ENCODE results near the gene TMEM141.
"Not testable (repeated sequence)": the region's sequence is repeated elsewhere in the genome, so short reads cannot be mapped to it uniquely, and the experiment has no call there.

Gene TMEM141

GRCh38 chr9:136786451-136786850, 4.7 kb upstream of the TMEM141 start:
- H3K27ac ChIP-seq = no peak overlapping the region
- TF ChIP-seq CTCF (IDR thresholded peaks at IDR 0.05) = no peak
- TF ChIP-seq ZFX (IDR thresholded peaks at IDR 0.05; ENCODE audit: borderline replicate concordance) = no peak

GRCh38 chr9:136786983-136787382, 4.2 kb upstream of the TMEM141 start:
- H3K27ac ChIP-seq = not testable (repeated sequence)

DNA sequence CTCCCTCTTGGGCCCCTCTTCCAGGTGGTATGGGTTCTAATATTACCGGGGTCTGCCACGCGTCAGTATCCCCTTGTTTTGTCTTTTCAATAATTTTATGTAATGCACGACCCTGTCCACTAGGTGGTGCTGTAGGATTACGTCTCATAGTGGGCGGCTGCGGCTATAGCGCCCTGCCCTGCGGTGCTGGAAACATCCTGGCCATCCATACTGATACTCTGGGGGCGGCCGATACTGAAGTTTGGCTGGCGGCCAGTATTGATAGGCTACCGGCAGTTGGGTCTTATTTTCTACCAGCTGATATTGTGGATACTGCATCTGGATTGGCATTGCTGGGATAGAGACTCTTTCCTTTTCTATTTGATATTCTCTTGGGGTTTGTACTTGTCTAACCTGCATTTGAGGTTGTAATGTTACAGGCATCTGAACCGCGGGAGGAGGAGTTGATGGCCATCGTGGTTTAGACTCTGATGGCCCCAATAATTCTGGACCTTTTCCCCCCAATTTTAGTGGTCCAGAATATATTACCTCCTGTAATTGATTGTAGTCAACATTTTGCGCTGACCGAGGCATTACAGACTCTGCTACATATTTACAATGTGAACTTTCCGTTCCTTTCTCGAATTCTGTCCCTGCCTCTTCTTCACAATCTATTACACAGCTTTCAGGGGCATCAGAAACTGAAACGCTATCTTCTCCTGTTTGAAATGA, 3.3 kb upstream of the TMEM141 start:
- H3K27ac ChIP-seq = peak overlapping the region; percentile 100
- TF ChIP-seq ZFX (IDR thresholded peaks at IDR 0.05; ENCODE audit: borderline replicate concordance) = no peak
- TF ChIP-seq CTCF (IDR thresholded peaks at IDR 0.05) = peak; percentile 88

DNA sequence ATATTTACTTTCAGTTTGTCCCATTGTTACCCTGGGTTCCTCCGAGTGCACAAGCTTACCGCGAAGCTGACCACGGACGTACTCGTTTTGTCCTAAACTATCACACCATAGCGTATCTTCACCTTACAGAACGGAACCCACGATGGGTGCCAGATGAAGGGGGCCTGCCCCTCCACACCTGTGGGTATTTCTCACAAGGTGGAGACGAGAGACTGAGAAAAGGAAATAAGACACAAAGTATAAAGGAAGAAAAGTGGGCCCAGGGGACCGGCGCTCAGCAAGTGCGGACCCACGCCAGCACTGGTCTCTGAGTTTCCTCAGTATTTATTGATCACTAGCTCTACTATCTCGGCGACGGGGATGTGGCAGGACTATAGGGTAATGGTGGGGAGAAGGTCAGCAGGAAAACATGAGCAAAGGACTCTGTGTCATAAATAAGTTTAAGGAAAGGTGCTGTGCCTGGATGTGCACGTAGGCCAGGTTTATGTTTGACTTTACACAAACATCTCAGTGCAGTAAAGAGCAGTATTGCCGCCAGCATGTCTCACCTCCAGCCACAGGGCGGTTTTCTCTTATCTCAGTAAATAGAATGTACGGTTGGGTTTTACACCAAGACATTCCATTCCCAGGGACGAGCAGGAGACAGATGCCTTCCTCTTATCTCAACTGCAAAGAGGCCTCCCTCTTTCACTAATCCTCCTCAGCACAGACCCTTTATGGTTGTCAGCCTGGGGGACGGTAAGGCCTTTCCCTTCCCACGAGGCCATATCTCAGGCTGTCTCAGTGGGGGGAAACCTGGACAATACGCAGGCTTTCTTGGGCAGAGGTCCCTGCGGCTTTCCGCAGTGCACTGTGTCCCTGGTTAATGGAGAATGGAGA, 2.3 kb upstream of the TMEM141 start:
- peak overlapping the region; percentile 100 for H3K27ac ChIP-seq

DNA sequence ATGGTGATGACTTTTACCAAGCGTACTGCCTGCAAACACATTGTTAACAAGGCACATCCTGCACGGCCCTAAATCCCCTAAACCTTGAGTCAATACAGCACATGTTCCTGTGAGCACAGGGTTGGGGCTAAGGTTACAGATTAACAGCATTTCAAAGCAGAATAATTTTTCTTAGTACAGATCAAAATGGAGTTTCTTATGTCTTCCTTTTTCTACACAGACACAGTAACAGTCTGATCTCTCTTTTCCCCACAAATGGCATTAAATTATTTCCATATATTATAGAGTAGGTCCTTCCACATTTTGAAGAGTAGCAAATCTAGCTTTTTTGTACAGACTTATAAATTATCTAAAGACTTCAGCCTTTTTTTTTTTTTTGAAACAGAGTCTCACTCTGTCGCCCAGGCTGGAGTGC, 1.6 kb upstream of the TMEM141 start:
- TF ChIP-seq CTCF (IDR thresholded peaks at IDR 0.05) (no peak), ZFX (IDR thresholded peaks at IDR 0.05; ENCODE audit: borderline replicate concordance) (no peak)
- H3K27ac ChIP-seq = peak overlapping the region; percentile 100

GRCh38 chr9:136791516-136792276, 552 bp downstream of the TMEM141 start:
- peak overlapping the region; percentile 100 for H3K27ac ChIP-seq
- TF ChIP-seq ZFX (IDR thresholded peaks at IDR 0.05; ENCODE audit: borderline replicate concordance) (no peak), CTCF (IDR thresholded peaks at IDR 0.05) (peak; percentile 100)

GRCh38 chr9:136792321-136793085, 1.4 kb downstream of the TMEM141 start:
- no peak for TF ChIP-seq CTCF (IDR thresholded peaks at IDR 0.05)
- TF ChIP-seq ZFX (IDR thresholded peaks at IDR 0.05; ENCODE audit: borderline replicate concordance) = no peak
- H3K27ac ChIP-seq = peak overlapping the region; percentile 100
